ENCODE data around the gene SRMS. TPM values are rescaled to one million over a fixed set of nuclear protein-coding genes. Genes with fewer than 3 reads are reported as not detected.
"Not testable (repeated sequence)": the region's sequence is repeated elsewhere in the genome, so short reads cannot be mapped to it uniquely, and the experiment has no call there.

SRMS gene
- total RNA-seq, 1 donor from 2014 or later, result not detected

- Mint-ChIP-seq H3K36me3 (ENCODE audit: low read depth) (no peaks in the 10 kb centered on the region), H3K27ac (no peak overlapping the region), H3K27me3 (ENCODE audit: insufficient read depth) (peaks cover 12% of the 10 kb centered on the region), H3K4me3 (peak overlapping the region; percentile 71), H3K9me3 (no peaks in the 10 kb centered on the region), H3K4me1 (ENCODE audit: low read depth) (no peaks in the 10 kb centered on the region)
- DNase-seq (ENCODE audit: low spot score), result no peak
- intact Hi-C loops (cut with micrococcal nuclease), result no loop called here
These were observed 27.5 kb upstream of the SRMS start for GRCh38 chr20:63574829-63575743.

GRCh38 chr20:63574156-63574828, 26.7 kb upstream of the SRMS start, which contains the start of gene HELZ2:
TSS of gene HELZ2 (minus strand) at chr20:63574239. CDS start at chr20:63572385, 1,854 bp downstream.
- Mint-ChIP-seq H3K4me1 (ENCODE audit: low read depth) (no peaks in the 10 kb centered on the region), H3K4me3 (peak within 1 kb of the TSS; percentile 86), H3K27ac (peak within 1 kb of the TSS; percentile 52), H3K36me3 (ENCODE audit: low read depth) (no peaks in the 10 kb centered on the region), H3K27me3 (ENCODE audit: insufficient read depth) (peaks cover 12% of the 10 kb centered on the region), H3K9me3 (no peaks in the 10 kb centered on the region)
- peak; percentile 62 for DNase-seq (ENCODE audit: low spot score)
- intact Hi-C loops (cut with micrococcal nuclease), result no loop called here

GRCh38 chr20:63573647-63574131, 26.1 kb upstream of the SRMS start:
- H3K36me3 Mint-ChIP-seq (ENCODE audit: low read depth), result no peaks in the 10 kb centered on the region
- peaks cover 12% of the 10 kb centered on the region for H3K27me3 Mint-ChIP-seq (ENCODE audit: insufficient read depth)
- no peak for DNase-seq (ENCODE audit: low spot score)
- no peaks in the 10 kb centered on the region for H3K4me1 Mint-ChIP-seq (ENCODE audit: low read depth)
- intact Hi-C loops (cut with micrococcal nuclease), result no loop called here
- no peaks in the 10 kb centered on the region for H3K9me3 Mint-ChIP-seq
- H3K4me3 Mint-ChIP-seq, result peak overlapping the region; percentile 86
- H3K27ac Mint-ChIP-seq, result peak overlapping the region; percentile 52

- H3K4me3 Mint-ChIP-seq, result peak overlapping the region; percentile 86
- DNase-seq (ENCODE audit: low spot score), result no peak
- H3K27me3 Mint-ChIP-seq (ENCODE audit: insufficient read depth), result peaks cover 10% of the 10 kb centered on the region
- H3K36me3 Mint-ChIP-seq (ENCODE audit: low read depth), result peaks cover 1% of the 10 kb centered on the region
- H3K4me1 Mint-ChIP-seq (ENCODE audit: low read depth), result peaks cover 2% of the 10 kb centered on the region
- H3K27ac Mint-ChIP-seq, result peak overlapping the region; percentile 52
- intact Hi-C loops (cut with micrococcal nuclease), result no loop called here
- H3K9me3 Mint-ChIP-seq, result no peaks in the 10 kb centered on the region
These were observed 25.5 kb upstream of the SRMS start for GRCh38 chr20:63572788-63573646.

GRCh38 chr20:63572071-63572787, 24.7 kb upstream of the SRMS start:
- peaks cover 10% of the 10 kb centered on the region for H3K27me3 Mint-ChIP-seq (ENCODE audit: insufficient read depth)
- peaks cover 6% of the 10 kb centered on the region for H3K36me3 Mint-ChIP-seq (ENCODE audit: low read depth)
- intact Hi-C loops (cut with micrococcal nuclease), result no loop called here
- no peak overlapping the region for H3K27ac Mint-ChIP-seq
- no peaks in the 10 kb centered on the region for H3K9me3 Mint-ChIP-seq
- peaks cover 8% of the 10 kb centered on the region for H3K4me1 Mint-ChIP-seq (ENCODE audit: low read depth)
- H3K4me3 Mint-ChIP-seq, result no peak overlapping the region
- no peak for DNase-seq (ENCODE audit: low spot score)

GRCh38 chr20:63571087-63571478, 23.5 kb upstream of the SRMS start:
- H3K4me3 Mint-ChIP-seq; H3K27me3 Mint-ChIP-seq (ENCODE audit: insufficient read depth); H3K9me3 Mint-ChIP-seq; H3K36me3 Mint-ChIP-seq (ENCODE audit: low read depth); H3K4me1 Mint-ChIP-seq (ENCODE audit: low read depth); DNase-seq (ENCODE audit: low spot score); intact Hi-C loops (cut with micrococcal nuclease); H3K27ac Mint-ChIP-seq: not testable (repeated sequence)

GRCh38 chr20:63570281-63571086, 22.9 kb upstream of the SRMS start:
- peaks cover 8% of the 10 kb centered on the region for H3K4me1 Mint-ChIP-seq (ENCODE audit: low read depth)
- peaks cover 9% of the 10 kb centered on the region for H3K36me3 Mint-ChIP-seq (ENCODE audit: low read depth)
- no peak overlapping the region for H3K27ac Mint-ChIP-seq
- DNase-seq (ENCODE audit: low spot score), result no peak
- no peaks in the 10 kb centered on the region for H3K27me3 Mint-ChIP-seq (ENCODE audit: insufficient read depth)
- no peaks in the 10 kb centered on the region for H3K9me3 Mint-ChIP-seq
- H3K4me3 Mint-ChIP-seq, result peak overlapping the region; percentile 15
- intact Hi-C loops (cut with micrococcal nuclease), result no loop called here

- Mint-ChIP-seq H3K36me3 (ENCODE audit: low read depth) (peaks cover 10% of the 10 kb centered on the region), H3K27me3 (ENCODE audit: insufficient read depth) (no peaks in the 10 kb centered on the region), H3K4me1 (ENCODE audit: low read depth) (peaks cover 8% of the 10 kb centered on the region), H3K27ac (no peak overlapping the region), H3K9me3 (no peaks in the 10 kb centered on the region), H3K4me3 (peak overlapping the region; percentile 15)
- intact Hi-C loops (cut with micrococcal nuclease), result loop anchor here (5.0 kb wide), 1 partner anchor 58 kb away; the partner anchor contains the start of gene GMEB2
- no peak for DNase-seq (ENCODE audit: low spot score)
These were observed 21.7 kb upstream of the SRMS start for GRCh38 chr20:63568986-63569949.

- intact Hi-C loops (cut with micrococcal nuclease), result loop anchor here (5.0 kb wide), 1 partner anchor 59 kb away; the partner anchor contains the start of gene GMEB2
- no peak for DNase-seq (ENCODE audit: low spot score)
- H3K27ac Mint-ChIP-seq, result peak overlapping the region; percentile 70
- H3K27me3 Mint-ChIP-seq (ENCODE audit: insufficient read depth), result no peaks in the 10 kb centered on the region
- peak overlapping the region; percentile 69 for H3K4me3 Mint-ChIP-seq
- peaks cover 12% of the 10 kb centered on the region for H3K36me3 Mint-ChIP-seq (ENCODE audit: low read depth)
- peaks cover 8% of the 10 kb centered on the region for H3K4me1 Mint-ChIP-seq (ENCODE audit: low read depth)
- no peaks in the 10 kb centered on the region for H3K9me3 Mint-ChIP-seq
These were observed 20.8 kb upstream of the SRMS start for GRCh38 chr20:63568170-63568981.

All from activated T-helper 1 cell treated with anti-CD3 and anti-CD28 coated beads, Interleukin-12 subunit alpha, Interleukin-12 subunit beta, Interleukin-2, Interleukin-4 antibody, amounts not matched to agents 30 ng/mL and 10 ng/mL and 1 ng/mL, durations not matched to agents 14 hours and 24 hours and 36 hours (primary cell).